PC-9 (cell line): ENCODE data around the gene KISS1.

Source experiments
- CTCF ChIP-seq: fragments of 200-600 bp; sonication (generic); conservative IDR thresholded peaks from 2 replicates; pipeline ENCODE4 v1.6.1; 2017; ENCODE audit warnings: mixed run types, antibody characterized with exemption, mild to moderate bottlenecking, moderate library complexity
- EZH2 ChIP-seq: fragments of 200-600 bp; sonication (generic); IDR thresholded peaks from 2 replicates; pipeline ENCODE4 v1.8.0; 2017; ENCODE audit warnings: antibody characterized with exemption, low read depth

DNA sequence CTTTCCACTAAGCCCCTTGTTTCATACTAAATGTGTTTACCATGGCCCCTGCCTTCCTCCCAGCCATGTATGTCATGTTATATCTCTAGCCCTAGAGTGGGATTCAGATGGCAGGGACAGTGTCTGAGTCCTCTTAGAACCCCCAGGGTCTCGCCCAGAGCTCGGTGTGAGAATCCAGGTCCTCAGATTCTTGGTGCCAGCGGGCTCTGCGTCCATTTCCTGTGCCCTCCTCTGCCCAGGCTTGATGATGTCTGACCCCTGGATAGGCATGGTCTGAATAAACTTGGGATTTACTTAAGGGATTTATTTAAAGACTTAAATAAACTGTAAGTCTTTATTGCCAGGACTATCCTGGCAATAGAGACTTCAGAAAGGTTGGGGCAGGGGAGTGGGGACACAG is 6.2 kb upstream of the KISS1 start:
- TF ChIP-seq CTCF (no peak), EZH2 (no peak)
